Measurements from ENCODE around the gene CRISPLD2. TPM values are rescaled to one million over a fixed set of nuclear protein-coding genes. Genes with fewer than 3 reads are reported as not detected.

Gene CRISPLD2
- total RNA-seq, 4 donors from 2014 or later = 6.0 to 166 (median 24.2) TPM

- intact Hi-C loops (cut with DNase I) = no loop called here
- no peaks in the 10 kb centered on the region for H3K27me3 ChIP-seq
- WGBS, 2 donors = 67 to 73% methylated on average over 5 to 7 of the region's 13 CpGs
- peaks cover 0 to 22% (median 11%) of the 10 kb centered on the region in 3 donors for H3K4me1 ChIP-seq
- H3K9me3 ChIP-seq = no peaks in the 10 kb centered on the region
- no peak for DNase-seq
- H3K36me3 ChIP-seq = no peaks in the 10 kb centered on the region
- no peak overlapping the region for H3K4me3 ChIP-seq
- no peak overlapping the region for H3K27ac ChIP-seq
- TF ChIP-seq POLR2A (IDR thresholded peaks at IDR 0.05) (no peak), CTCF (IDR thresholded peaks at IDR 0.05) (no peak)
These were observed 33.1 kb upstream of the CRISPLD2 start for GRCh38 chr16:84786605-84787262.

- WGBS, 2 donors = 56 to 79% methylated on average over 5 of the region's 5 CpGs
- H3K36me3 ChIP-seq = no peaks in the 10 kb centered on the region
- no peak for DNase-seq
These were observed 32.5 kb upstream of the CRISPLD2 start for GRCh38 chr16:84787263-84787622.

GRCh38 chr16:84788920-84789391 lies 30.8 kb upstream of the CRISPLD2 start:
- intact Hi-C loops (cut with DNase I) = no loop called here
- Histone ChIP-seq H3K9me3 (no peaks in the 10 kb centered on the region), H3K36me3 (no peaks in the 10 kb centered on the region), H3K27ac (no peak overlapping the region), H3K27me3 (no peaks in the 10 kb centered on the region), H3K4me3 (no peak overlapping the region), H3K4me1 (peaks cover 0 to 22% (median 11%) of the 10 kb centered on the region in 3 donors)
- DNase-seq = no peak
- 84 to 98% methylated on average over 6 to 19 of the region's 22 CpGs for WGBS, 2 donors
- TF ChIP-seq CTCF (IDR thresholded peaks at IDR 0.05) (no peak), POLR2A (IDR thresholded peaks at IDR 0.05) (no peak)

More at GRCh38 chr16:84787263-84787622, 32.5 kb upstream of the CRISPLD2 start:
- H3K27ac ChIP-seq = no peak overlapping the region
- H3K4me3 ChIP-seq = no peak overlapping the region
- H3K4me1 ChIP-seq = peaks cover 0 to 22% (median 11%) of the 10 kb centered on the region in 3 donors
- H3K9me3 ChIP-seq = no peaks in the 10 kb centered on the region
- H3K27me3 ChIP-seq = no peaks in the 10 kb centered on the region
- TF ChIP-seq POLR2A (IDR thresholded peaks at IDR 0.05) (no peak), CTCF (IDR thresholded peaks at IDR 0.05) (no peak)
- intact Hi-C loops (cut with DNase I) = no loop called here

GRCh38 chr16:84789431-84789830 lies 30.4 kb upstream of the CRISPLD2 start:
- intact Hi-C loops (cut with DNase I) = no loop called here
- Histone ChIP-seq H3K27ac (no peak overlapping the region), H3K4me1 (peaks cover 0 to 24% (median 11%) of the 10 kb centered on the region in 3 donors), H3K27me3 (no peaks in the 10 kb centered on the region), H3K36me3 (no peaks in the 10 kb centered on the region), H3K4me3 (no peak overlapping the region), H3K9me3 (no peaks in the 10 kb centered on the region)
- no peak for TF ChIP-seq CTCF (IDR thresholded peaks at IDR 0.05)
- TF ChIP-seq POLR2A (IDR thresholded peaks at IDR 0.05) = no peak
- 76 to 82% methylated on average over 11 of the region's 11 CpGs for WGBS, 2 donors
- DNase-seq = no peak

- no peaks in the 10 kb centered on the region for H3K36me3 ChIP-seq
- 72 to 79% methylated on average over 4 of the region's 4 CpGs for WGBS, 2 donors
- intact Hi-C loops (cut with DNase I) = no loop called here
These were observed 29.5 kb upstream of the CRISPLD2 start for GRCh38 chr16:84790301-84790700.

More at GRCh38 chr16:84790301-84790700, 29.5 kb upstream of the CRISPLD2 start:
- H3K27ac ChIP-seq = no peak overlapping the region
- H3K9me3 ChIP-seq = no peaks in the 10 kb centered on the region
- H3K27me3 ChIP-seq = no peaks in the 10 kb centered on the region
- H3K4me1 ChIP-seq = peaks cover 0 to 32% (median 10%) of the 10 kb centered on the region in 3 donors
- TF ChIP-seq POLR2A (IDR thresholded peaks at IDR 0.05) (no peak), CTCF (IDR thresholded peaks at IDR 0.05) (no peak)
- DNase-seq = no peak
- no peak overlapping the region for H3K4me3 ChIP-seq
